Superior temporal gyrus (tissue), 1 donor: ENCODE measurements around the gene HDHD3.
"Not testable (repeated sequence)": the region's sequence is repeated elsewhere in the genome, so short reads cannot be mapped to it uniquely, and the experiment has no call there.

Experiments
- DNase-seq: peaks from one replicate; pipeline ENCODE4 v3.0.0-alpha.2; 2016; ENCODE audit errors: extremely low spot score

The HDHD3 gene

DNA sequence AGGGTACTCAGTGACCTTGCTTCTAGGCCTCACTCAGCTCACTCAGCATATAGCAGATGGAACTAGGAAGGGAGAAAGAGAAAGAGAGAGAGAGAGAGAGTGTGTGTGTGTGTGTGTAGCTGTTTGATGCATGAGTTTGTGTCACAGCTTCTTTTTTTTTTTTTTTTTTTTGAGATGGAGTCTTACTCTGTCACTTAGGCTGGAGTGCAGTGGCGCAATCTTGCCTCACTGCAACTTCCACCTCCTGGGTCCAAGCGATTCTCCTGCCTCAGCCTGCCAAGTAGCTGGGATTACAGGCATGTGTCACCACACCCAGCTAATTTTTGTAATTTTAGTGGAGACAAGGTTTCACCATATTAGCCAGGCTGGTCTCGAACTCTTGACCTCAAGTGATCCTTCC lies 11.1 kb downstream of the HDHD3 start:
- DNase-seq = not testable (repeated sequence)

DNA sequence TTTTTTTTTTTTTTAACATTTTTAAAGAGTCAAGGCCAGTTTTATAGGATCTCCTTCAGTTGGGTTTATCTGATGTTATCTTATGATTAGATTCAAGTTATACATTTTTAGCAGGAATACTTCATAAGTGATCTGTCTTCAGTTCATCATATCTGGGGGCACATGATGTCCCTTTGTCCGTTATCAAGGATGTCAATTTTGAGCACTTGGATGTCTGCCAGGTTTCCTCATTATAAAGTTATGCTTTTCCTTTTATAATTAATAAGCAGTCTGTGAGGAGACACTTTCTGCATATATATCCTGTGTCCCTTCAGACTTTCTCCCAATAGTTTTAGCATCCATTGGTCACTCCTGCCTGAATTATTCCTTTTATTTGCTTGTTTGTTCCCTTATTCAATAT lies 11.8 kb downstream of the HDHD3 start:
- DNase-seq = no peak

DNA sequence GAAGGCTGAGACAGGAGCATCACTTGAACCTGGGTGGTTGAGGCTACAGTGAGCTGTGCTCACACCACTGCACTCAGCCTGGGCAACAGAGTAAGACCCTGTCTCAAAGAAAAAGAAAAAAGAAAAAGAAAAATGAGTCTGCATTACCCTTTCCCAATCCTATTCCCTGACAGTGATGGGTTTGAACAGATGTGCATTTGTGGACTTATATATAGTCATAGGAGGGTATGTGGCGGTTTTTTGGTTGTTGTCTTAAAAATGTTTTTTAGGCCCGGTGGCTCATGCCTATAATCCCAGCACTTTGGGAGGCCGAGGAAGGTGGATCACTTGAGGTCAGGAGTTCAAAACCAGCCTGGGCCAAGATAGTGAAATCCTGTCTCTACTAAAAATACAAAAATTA lies 13.4 kb downstream of the HDHD3 start:
- DNase-seq = no peak

DNA sequence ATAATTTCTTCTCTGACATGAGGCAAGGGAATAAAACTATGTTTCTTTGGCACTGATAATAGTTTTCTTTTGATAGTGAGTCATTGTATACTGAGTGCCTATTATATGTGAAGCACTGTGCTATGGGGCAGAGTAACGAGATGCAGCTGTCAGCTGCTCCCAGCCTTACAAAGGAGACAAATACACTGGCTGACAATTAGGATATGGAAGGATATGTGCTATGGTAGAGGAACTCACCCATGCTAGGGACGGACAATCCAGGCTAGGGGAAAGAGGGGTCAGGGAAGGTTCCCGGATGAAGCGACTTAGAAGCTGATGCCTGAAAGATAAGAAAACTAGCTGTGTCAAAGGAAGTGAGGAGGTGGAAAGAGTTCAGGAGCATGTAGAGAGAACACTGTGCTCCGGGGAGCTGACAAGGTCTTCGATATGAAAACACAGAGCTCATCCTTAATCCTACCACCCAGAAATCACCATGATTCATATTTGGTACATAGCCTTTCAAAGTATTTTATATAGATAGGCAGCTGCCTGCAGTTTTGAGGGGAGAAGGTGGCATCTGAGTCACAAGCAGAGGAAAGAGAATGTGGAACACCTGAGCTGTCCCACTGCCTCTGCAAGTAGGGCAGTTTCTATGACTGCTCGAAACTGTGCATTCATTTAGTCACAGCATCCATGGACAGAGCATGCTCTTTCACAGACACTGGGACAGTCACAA lies 15.3 kb downstream of the HDHD3 start:
- peak; percentile 35 for DNase-seq

DNA sequence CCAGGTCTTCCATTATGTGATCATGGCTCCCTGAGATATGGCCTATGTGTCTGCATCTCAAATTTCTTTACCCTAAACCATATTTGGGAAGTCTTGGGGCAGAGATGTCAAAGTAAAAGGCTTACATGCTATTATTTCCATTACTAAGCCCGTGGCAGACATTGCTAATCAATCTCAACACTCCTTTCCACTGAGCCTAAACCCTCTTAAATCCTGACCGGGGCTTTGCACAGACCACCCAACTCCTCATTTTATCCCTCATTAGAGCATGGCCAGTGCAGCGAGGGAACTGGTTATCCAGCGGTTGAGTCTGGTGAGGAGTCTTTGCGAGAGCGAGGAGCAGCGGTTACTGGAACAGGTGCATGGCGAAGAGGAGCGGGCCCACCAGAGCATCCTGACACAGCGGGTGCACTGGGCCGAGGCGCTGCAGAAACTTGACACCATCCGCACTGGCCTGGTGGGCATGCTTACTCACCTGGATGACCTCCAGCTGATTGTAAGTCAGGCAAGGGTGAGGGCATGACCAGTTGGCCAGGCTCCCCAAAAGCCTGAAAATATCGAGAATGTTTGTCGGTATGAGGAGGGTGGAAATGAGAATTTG lies 16.4 kb downstream of the HDHD3 start:
- DNase-seq = no peak

DNA sequence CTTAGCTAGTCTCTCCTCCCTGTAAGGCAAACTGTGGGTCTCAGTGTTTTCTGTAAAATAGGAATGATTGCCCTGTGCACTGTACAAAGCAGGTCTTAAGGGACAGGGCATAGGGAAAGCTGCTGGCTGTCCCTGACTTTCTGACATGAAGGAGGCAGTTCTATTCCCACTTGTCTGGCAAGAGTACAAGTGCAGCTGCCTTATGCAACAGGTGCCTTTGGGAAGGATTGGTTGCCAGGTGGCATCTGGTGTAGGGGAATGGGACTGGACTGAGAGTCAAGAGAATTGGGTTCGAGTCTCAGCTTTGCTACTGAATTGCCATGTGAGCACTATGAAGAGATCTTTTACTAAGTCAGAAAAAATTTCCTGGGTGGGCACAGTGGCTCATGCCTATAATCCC lies 17.4 kb downstream of the HDHD3 start:
- DNase-seq = no peak

DNA sequence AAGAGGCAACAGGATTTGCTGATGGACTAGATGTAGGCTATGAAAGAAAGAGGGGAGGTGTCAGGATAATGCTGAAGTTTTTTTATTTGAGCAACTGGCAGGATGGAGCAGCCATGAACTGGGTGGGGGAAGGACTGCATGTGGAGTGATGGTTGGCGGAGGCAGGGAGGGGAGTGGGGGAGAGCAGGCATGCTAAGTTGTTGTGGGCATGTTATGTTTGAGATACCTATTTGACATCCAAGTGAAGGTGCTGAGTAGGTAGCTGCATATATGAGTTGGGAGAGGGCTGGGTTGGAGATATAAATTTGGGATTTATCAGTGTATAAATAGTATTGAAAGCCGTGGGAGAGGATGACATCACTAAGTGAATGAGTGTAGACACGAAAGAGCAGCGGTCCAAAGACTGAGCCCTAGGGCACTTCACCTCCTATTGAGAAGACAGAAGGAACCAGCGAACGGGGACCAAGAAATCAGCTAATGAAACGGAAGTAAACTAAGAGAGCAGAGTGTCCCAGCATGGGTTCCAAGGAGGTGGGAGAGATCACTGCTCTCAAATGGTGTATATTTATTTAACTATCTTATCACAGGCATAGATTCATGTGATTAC lies 20.0 kb downstream of the HDHD3 start:
- DNase-seq = no peak

DNA sequence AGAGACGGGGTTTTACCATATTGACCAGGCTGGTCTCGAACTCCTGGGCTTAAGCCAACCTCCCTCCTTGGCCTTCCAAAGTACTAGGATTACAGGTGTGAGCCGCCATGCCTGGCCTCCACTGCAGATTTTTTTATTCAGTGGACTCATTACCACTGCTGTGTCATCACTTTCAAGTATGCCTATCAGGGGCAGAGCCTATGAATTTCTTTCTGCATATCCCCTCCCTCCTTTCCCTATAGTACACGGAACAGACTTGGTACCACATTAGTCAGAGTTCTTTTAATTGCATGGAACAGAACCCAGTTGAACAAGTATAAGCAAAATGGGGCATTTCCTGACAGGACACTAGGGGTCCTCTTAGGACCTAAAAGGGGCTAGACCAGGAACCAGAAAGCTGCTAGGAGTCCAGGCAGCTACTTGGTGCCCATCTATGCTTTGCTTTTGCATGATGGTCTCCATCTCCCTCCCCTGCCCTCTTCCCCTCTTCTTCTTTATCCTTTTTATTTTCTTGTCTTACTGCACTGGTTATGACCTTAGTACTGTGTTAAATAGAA lies 21.7 kb downstream of the HDHD3 start:
- DNase-seq = no peak

DNA sequence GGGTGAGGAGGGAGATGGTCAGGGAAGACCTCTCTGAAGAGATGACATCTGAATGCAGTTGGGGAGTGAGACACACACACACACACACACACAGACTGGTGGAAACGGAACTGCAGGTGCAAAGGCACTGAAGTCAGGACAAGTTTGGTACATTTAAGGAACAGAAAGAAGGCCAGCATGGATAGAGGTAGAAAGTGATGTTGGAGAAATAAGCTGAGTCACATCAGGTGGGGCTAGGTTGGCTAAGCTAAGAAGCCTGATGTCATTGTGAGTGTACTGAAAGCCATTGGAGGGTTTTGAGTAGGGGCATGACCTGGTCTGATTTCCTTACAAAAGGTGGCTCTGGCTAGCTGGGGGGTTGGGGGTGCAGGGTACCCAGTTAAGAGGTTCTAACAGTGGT lies 24.4 kb downstream of the HDHD3 start:
- DNase-seq = no peak

DNA sequence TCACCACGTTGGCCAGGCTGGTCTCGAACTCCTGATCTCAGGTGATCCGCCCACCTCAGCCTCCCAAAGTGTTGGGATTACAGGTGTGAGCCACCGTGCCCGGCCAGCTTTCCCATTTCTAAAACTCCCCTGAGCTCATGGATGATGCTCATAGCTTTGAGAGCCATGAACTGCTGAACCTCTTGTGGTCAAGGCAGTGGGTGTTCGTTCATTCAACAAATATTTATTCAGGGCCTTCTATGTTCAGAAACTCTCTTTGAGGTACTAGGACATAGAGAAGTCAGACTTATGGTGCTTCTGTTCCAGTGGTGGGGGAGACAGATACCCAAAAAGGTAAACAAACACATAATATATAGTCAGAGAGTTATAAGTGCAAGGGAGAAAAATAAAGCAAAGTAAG lies 24.8 kb downstream of the HDHD3 start:
- no peak for DNase-seq

DNA sequence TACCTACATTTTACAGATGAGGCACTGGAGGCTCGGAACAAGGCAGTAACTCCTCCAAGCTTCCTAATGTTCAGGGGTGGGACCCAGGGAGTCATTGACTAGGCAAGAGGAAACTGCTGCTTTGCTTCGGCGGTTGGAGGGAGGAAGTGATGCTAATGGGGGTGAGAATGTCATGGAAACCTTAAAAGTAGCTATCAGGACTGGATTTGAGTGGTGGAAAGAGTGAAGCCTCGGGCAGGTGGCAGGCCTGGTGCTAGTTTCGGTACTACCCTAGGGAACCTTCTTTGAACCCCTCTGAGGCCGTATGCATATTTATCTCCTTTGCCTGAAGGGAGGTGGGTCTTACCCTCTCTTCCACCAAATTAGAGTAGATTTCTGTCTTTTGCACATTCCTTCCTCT lies 25.8 kb downstream of the HDHD3 start:
- no peak for DNase-seq

DNA sequence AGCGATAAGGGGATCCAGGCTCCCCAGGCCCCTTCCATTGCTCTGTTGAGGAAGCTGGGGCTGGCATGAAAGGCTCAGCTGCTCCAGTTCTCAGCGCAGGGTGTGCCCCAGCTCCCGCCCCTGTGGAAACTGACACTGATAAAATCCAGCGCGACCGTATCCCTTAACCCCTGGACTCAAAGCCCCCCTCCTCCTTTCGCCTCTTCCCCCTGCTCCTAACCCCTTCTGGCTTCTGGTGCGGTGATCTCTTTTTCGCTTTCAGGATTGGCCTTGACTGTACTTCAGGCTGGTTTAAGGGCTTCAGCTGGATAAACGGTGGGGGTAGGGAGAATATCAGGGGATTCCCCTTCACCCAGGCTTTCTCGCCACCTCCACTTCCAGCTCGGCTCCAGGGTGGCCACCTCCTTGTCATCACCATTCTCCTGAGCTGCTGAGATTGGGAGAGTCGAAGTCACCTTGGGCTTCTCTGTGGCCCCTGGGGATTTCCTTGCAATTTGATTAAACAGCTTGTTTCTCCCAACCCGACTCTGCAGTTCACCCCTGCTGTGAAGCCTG lies 26.6 kb downstream of the HDHD3 start:
- no peak for DNase-seq

DNA sequence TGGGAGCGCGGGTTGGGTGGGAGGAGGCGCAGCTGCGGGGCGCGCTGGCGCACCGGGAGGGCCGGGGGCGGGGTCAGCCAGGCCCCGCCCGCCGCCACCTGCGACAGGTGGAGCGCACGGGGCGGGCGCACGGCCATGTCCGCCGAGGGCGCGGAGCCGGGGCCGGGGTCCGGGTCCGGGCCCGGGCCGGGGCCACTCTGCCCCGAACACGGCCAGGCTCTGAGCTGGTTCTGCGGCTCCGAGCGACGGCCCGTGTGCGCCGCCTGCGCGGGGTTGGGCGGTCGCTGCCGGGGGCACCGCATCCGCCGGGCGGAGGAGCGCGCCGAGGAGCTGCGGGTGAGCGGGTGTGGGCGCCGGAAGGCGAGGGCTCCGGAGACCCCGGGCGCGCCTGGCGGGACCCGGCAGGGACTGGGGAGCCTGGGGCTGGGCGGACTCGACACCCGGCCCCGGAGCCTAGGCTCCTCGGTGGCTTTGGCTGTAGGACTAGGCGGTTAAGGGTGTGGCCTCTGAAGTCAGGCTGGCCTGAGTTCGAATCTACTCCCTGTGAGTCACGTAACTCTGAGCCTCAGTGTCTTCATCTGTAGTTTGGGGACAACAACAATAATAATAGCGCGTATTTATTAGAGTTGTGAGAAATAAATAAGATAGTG lies 27.2 kb downstream of the HDHD3 start, which contains the start of gene BSPRY:
TSS of gene BSPRY (plus strand) at position 97 of the 650 bp plus-strand sequence. CDS start at position 136, 39 bp downstream.
- DNase-seq = no peak

DNA sequence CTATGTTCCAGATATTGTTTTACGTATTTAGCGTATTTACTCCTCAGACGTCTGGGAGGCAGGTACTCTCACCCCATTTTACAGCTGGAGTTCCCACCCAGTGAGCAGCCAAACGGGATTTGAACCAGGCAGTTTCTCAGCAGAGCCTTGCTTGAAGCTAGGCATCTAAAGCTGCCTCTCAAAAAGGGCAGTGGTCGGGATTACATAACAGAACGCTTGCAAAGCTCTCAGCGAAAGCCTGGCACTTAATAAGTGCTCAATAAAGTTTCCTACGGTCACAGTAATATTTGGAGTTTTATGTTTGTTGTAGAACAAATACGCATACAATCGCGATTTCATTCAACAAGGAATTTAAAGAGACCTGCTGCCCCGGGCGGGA lies 27.7 kb downstream of the HDHD3 start:
- DNase-seq = no peak

DNA sequence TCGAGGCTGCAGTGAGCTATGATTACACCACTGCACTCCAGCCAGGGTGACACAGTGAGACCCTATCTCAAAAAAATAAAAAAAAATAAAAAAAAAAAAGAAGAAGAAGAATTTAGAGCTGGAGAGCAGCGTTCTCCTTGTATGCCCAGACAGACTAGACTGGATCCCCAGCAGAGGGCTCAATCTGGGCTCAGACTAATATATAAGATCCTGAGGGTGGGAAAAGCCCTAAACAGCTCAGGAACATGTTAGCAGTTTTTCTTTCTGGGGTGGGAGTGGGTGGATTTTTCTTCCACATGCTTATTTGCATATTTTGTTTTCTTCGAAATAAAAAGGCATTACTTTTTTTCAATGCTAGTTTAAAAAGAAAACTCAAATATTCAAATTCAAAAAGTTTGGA lies 28.3 kb downstream of the HDHD3 start:
- no peak for DNase-seq

DNA sequence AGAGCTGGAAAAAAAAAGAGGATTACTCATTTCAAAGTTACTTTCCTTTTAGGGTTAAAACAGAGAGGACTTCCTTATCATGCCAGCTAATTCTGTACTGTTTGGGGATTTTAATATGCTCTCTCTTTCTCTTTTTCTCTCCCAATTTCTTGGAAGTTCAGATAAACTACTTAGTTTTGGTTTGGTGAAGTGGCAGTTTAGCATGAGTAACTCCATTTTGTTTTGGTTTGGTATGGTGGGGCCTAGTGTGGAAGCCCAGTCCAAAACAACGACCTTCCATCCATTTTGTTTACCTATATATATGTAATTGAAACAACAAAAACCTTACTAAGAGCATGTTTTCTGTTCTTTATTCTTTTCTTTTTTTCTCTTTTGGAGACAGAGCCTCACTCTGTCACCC lies 31.1 kb downstream of the HDHD3 start:
- DNase-seq = no peak

DNA sequence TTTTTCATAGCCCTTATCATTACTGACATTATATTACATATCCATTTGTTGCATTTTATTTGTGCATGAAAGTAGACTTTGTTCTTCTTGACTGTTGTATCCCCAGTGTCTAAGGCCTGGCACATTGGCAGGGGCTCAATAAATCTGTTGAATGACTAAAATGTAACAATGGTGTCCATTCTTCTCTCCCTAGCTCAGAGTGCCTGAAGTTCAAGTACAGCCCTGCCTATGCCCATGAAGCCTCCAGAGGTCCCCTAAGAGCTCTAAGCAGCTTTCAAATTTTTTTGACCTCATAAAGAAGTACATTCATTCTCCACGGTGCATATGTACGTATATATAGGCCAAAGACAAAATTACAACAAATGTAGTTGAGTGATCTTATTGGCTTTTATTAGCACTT lies 31.6 kb downstream of the HDHD3 start:
- peak; percentile 70 for DNase-seq

DNA sequence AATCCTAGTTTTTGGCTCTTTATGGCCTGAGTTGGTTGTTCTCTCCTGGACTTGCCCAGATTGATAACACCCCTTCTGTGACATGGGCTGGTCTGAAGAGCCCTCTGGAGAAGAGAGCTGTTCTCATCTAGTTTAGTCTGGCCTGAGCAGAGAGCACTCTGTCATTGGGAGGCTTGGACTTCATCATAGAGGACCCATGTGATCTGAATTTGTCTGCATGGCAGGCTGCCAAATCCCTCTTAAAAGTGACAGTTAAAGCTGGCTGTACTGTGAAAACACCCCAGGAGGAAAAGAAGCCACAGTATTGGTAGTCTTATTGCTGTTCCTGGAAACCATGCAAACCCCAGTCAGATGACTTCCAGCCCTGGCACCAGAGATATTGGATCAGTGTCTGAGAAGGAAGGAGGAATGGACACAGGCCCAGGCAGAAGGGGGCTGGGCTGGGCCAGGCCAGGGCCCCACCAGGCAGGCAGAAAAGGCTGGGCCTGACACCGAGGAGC lies 33.0 kb downstream of the HDHD3 start:
- peak; percentile 87 for DNase-seq

DNA sequence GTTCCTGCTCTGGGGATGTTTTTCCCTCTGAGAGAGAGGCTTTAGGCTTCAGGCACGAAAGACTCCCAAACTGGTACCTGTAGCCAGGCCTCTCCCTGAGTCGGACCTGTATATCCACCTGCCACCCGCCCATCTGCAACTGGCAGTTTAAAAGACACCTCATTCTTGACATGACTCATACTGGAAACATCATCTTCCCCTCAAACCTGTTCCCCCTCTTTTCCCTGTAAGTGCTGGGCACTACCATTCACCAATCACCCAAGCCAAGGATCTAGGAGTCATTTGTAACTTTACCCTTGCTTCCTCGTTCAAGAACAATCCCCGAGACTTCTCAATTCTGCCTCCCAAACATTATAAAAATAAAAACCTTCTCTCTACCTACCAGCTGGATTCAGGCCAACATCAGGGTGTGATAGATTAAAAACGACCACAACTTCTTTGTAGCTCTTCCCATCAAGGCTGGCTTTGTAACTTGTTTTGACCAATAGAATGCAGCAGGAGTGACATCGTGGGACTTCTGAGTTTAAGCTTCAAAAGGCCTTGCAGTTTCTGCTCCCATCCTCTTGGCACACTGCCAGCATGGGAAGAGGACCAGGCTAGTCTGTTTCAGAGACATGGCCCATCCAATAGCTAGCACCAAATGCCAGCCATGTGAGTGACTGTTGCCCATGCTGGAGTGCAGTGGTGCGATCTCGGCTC lies 34.9 kb downstream of the HDHD3 start:
- DNase-seq = no peak

DNA sequence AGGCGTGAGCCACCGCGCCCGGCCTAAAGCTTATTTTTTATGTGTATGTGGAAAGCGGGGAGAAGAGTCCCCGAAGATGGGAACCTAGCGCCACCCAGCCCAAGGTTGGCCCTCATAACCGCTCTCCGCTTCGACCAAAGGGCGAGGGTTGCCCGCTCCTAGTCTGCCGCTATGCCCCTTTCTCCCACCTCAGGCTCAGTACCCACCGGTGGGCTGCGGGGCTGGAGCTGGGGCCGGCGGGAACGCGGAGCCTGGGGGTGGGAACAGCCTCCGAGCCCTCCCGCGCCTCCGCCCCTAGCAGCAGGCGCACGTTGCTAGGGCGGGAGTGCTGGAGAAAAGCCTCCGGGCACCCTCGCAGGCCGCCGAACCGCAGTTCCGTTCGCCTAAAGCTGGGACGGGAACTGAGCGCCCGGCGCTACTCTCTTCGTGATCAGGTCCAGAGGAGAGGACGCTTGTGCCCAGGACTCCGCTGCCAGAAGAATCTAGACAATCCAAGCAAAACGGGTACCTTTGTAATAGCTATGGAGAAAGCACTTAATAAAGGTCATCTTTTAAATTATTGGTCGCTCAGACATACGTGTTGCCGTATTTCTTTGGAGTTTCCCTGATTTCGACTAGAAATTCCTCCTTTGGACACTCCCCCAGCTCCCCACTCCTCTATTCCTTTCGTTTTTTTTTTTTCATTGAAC lies 36.6 kb downstream of the HDHD3 start, which contains the start of gene WDR31:
TSS of gene WDR31 (minus strand) at position 265 of the 689 bp plus-strand sequence. CDS start 8,253 bp downstream, outside the sequence.
- peak; percentile 88 for DNase-seq

DNA sequence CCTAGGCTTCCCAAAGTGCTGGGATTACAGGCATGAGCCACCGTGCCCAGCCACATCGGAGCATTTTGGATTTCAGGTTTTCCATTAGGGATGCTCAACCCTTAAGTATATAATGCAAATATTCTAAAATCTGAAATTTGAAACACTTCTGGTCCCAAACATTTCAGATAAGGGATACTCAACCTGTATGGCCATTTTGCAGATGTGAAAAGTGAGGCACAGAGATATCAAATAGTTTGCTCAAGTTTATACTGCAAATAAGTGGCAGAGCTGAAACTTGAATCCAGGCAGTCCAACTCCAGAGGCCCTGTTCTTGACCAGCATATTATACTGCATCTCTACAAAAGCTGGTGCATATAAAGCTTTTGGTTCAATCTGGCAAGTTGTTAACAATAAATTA lies 39.1 kb downstream of the HDHD3 start:
- no peak for DNase-seq
